Hippocampal formation (tissue), 2 donors: Measurements from ENCODE around the gene ATRIP.
"Not testable (repeated sequence)": the region's sequence is repeated elsewhere in the genome, so short reads cannot be mapped to it uniquely, and the experiment has no call there.

ENCODE experiments used
- DNase-seq, 2 donors: peaks; one replicate each; lab custom pipeline; 2025; lab: John Stamatoyannopoulos, UW

The ATRIP gene

GRCh38 chr3:48436855-48437254 lies 9.7 kb upstream of the ATRIP start:
- DNase-seq: no peak

- no peak for DNase-seq
These were observed 8.7 kb upstream of the ATRIP start for GRCh38 chr3:48437812-48438211.

GRCh38 chr3:48439820-48440589 lies 6.5 kb upstream of the ATRIP start, which contains the start of the genes CCDC51 and TMA7:
Gene CCDC51, minus strand, starts transcription at chr3:48440119. Its CDS starts 4,991 bp downstream, at chr3:48435128.
Gene TMA7, plus strand, starts transcription at chr3:48440257. Its CDS starts 40 bp downstream, at chr3:48440297.
- DNase-seq: peak; percentile 98 to 99

- no peak for DNase-seq
These were observed 6.0 kb upstream of the ATRIP start for GRCh38 chr3:48440590-48440958.

- DNase-seq: no peak
These were observed 4.6 kb upstream of the ATRIP start for GRCh38 chr3:48441940-48442339.

- no peak for DNase-seq
These were observed 1.2 kb upstream of the ATRIP start for GRCh38 chr3:48445277-48445882.

GRCh38 chr3:48446043-48446424 lies 503 bp upstream of the ATRIP start:
- no peak for DNase-seq

GRCh38 chr3:48451270-48451669 lies 4.7 kb downstream of the ATRIP start:
- DNase-seq: no peak

- no peak for DNase-seq
These were observed 9.9 kb downstream of the ATRIP start for GRCh38 chr3:48456456-48456855.

- no peak for DNase-seq
These were observed 12.8 kb downstream of the ATRIP start for GRCh38 chr3:48459331-48459730.

GRCh38 chr3:48459773-48460516 lies 13.4 kb downstream of the ATRIP start:
- DNase-seq: peak in 1 of 2 donors; percentile 10

- no peak for DNase-seq
These were observed 14.0 kb downstream of the ATRIP start for GRCh38 chr3:48460517-48460902.

GRCh38 chr3:48461767-48462166 lies 15.2 kb downstream of the ATRIP start:
- not testable (repeated sequence) for DNase-seq

- DNase-seq: no peak
These were observed 17.2 kb downstream of the ATRIP start for GRCh38 chr3:48463703-48464102.

GRCh38 chr3:48464713-48465221 lies 18.2 kb downstream of the ATRIP start:
- DNase-seq: no peak

GRCh38 chr3:48465237-48465530 lies 18.6 kb downstream of the ATRIP start:
- no peak for DNase-seq

GRCh38 chr3:48465531-48466378 lies 19.2 kb downstream of the ATRIP start:
- DNase-seq: peak; percentile 95 to 99

GRCh38 chr3:48466386-48467109 lies 20.0 kb downstream of the ATRIP start:
- DNase-seq: no peak

- no peak for DNase-seq
These were observed 20.5 kb downstream of the ATRIP start for GRCh38 chr3:48467110-48467454.

- DNase-seq: no peak
These were observed 21.1 kb downstream of the ATRIP start for GRCh38 chr3:48467473-48468267.
